ENCODE data around the gene POC1A. TPM values are rescaled to one million over a fixed set of nuclear protein-coding genes. Genes with fewer than 3 reads are reported as not detected.

The POC1A gene
- polyA plus RNA-seq, 1 of the 3 experiments (the other 2 are of a cell fraction) = 11.7 TPM

- TF ChIP-seq USF2 (IDR thresholded peaks at IDR 0.05; ENCODE audit: borderline replicate concordance, low read depth, low read length) (no peak), TCF12 (IDR thresholded peaks at IDR 0.05) (no peak)
Measured at GRCh38 chr3:52143156-52143555, 11.1 kb downstream of the POC1A start (continued).

GRCh38 chr3:52141751-52142150 is 12.5 kb downstream of the POC1A start:
- peaks cover 0 to 23% of the 10 kb centered on the region in 2 experiments for H3K36me3 ChIP-seq (replicated peaks in 1 of 2; ENCODE audit: control insufficient read depth in 1 of 2, insufficient read depth in 2 of 2, low read length in 1 of 2)
- CTCF ChIA-PET = interaction anchor here (0.7 to 22.6 kb wide), 5 partner anchors 14 to 138 kb away, joined by 4 to 608 read pairs (median 12); partner anchors contain the start of gene DUSP7

GRCh38 chr3:52140769-52141168 is 13.5 kb downstream of the POC1A start:
- Histone ChIP-seq H3K9ac (no peak overlapping the region), H3K9me2 (no peaks in the 10 kb centered on the region), H3K36me3 (replicated peaks in 1 of 2; ENCODE audit: control insufficient read depth in 1 of 2, insufficient read depth in 2 of 2, low read length in 1 of 2) (peaks cover 0 to 13% of the 10 kb centered on the region in 2 experiments), H4K20me1 (ENCODE audit: insufficient read depth) (no peaks in the 10 kb centered on the region), H3F3A (replicated peaks; ENCODE audit: insufficient read depth) (no peaks in the 10 kb centered on the region), H3K27ac (ENCODE audit: low read depth in 2 of 2, low read length in 1 of 2) (no peak overlapping the region), H2AFZ (ENCODE audit: low read depth) (no peak overlapping the region), H3K4me1 (ENCODE audit: control insufficient read depth in 1 of 2, insufficient read depth in 2 of 2, low read depth in 1 of 2, low read length in 1 of 2) (peaks cover 0 to 35% of the 10 kb centered on the region in 2 experiments; a peak in 1 of 4 replicates), H3K4me2 (no peak overlapping the region), H3K9me3 (no peaks in the 10 kb centered on the region), H3K79me2 (ENCODE audit: insufficient read depth) (peaks cover 7% of the 10 kb centered on the region; the same call in 1 of the 2 replicates), H3K27me3 (ENCODE audit: insufficient read depth) (no peaks in the 10 kb centered on the region), H3K4me3 (ENCODE audit: low read depth in 2 of 2, low read length in 1 of 2) (no peak overlapping the region)
- DNase-seq = no peak
- 97% methylated on average over 5 of the region's 5 CpGs for WGBS (ENCODE audit: low lambda C conversion rate)
- ChIA-PET POLR2A (no interaction called here), CTCF (interaction anchor here (1.4 to 22.6 kb wide), 4 partner anchors 17 to 137 kb away, joined by 3 to 608 read pairs (median 8); partner anchors contain the start of gene DUSP7)
- no peak for TF ChIP-seq RFX5 (IDR thresholded peaks at IDR 0.05; ENCODE audit: low read length)
- TF ChIP-seq FOXM1 (IDR thresholded peaks at IDR 0.05; ENCODE audit: low read depth) = no peak

More at GRCh38 chr3:52141751-52142150, 12.5 kb downstream of the POC1A start:
- 94% methylated on average over 6 of the region's 7 CpGs for WGBS (ENCODE audit: low lambda C conversion rate)
- H3K4me1 ChIP-seq (ENCODE audit: control insufficient read depth in 1 of 2, insufficient read depth in 2 of 2, low read depth in 1 of 2, low read length in 1 of 2) = peaks cover 0 to 27% of the 10 kb centered on the region in 2 experiments; a peak in 1 of 4 replicates
- TF ChIP-seq RXRA (IDR thresholded peaks at IDR 0.05; ENCODE audit: borderline replicate concordance, low read depth) (no peak), SIN3A (IDR thresholded peaks at IDR 0.05; ENCODE audit: borderline replicate concordance, low read depth, low read length) (no peak), FOSL2 (IDR thresholded peaks at IDR 0.05; ENCODE audit: borderline replicate concordance, low read depth) (no peak), POLR2AphosphoS5 (IDR thresholded peaks at IDR 0.05; ENCODE audit: low read depth, low read length) (no peak), SMC3 (IDR thresholded peaks at IDR 0.05; ENCODE audit: low read depth, low read length) (no peak), GABPA (IDR thresholded peaks at IDR 0.05; ENCODE audit: low read depth) (no peak), FOXJ3 (CRISPR knock-in tag; IDR thresholded peaks at IDR 0.05) (no peak), RCOR1 (IDR thresholded peaks at IDR 0.05; ENCODE audit: low read length) (no peak), ZBTB33 (IDR thresholded peaks at IDR 0.05; ENCODE audit: borderline replicate concordance, low read depth) (no peak), NRF1 (IDR thresholded peaks at IDR 0.05; ENCODE audit: low read depth, low read length) (no peak), FOXM1 (IDR thresholded peaks at IDR 0.05; ENCODE audit: low read depth) (no peak)
- H3K79me2 ChIP-seq (ENCODE audit: insufficient read depth) = peaks cover 7% of the 10 kb centered on the region; the same call in 1 of the 2 replicates
- no peak for DNase-seq
- no peak overlapping the region for H3K4me2 ChIP-seq
- POLR2A ChIA-PET = interaction anchor here (2.2 kb wide), 1 partner anchor 137 kb away, joined by 9 read pairs; no protein-coding TSS in a partner anchor
- H3K27ac ChIP-seq (ENCODE audit: low read depth in 2 of 2, low read length in 1 of 2) = no peak overlapping the region
- H3K9ac ChIP-seq = no peak overlapping the region
- H3K9me2 ChIP-seq = no peaks in the 10 kb centered on the region
- no peaks in the 10 kb centered on the region for H3F3A ChIP-seq (replicated peaks; ENCODE audit: insufficient read depth)
- H4K20me1 ChIP-seq (ENCODE audit: insufficient read depth) = no peaks in the 10 kb centered on the region
- H3K27me3 ChIP-seq (ENCODE audit: insufficient read depth) = no peaks in the 10 kb centered on the region
- H3K4me3 ChIP-seq (ENCODE audit: low read depth in 2 of 2, low read length in 1 of 2) = no peak overlapping the region
- no peak overlapping the region for H2AFZ ChIP-seq (ENCODE audit: low read depth)
- H3K9me3 ChIP-seq = no peaks in the 10 kb centered on the region
